Bronchial epithelial cell (primary cell): Measurements from ENCODE around the gene CDC25A. TPM values are rescaled to one million over a fixed set of nuclear protein-coding genes. Genes with fewer than 3 reads are reported as not detected.

Experiments used
- DNase-seq: peaks from one replicate; pipeline ENCODE4 v3.0.0-alpha.2; 2010; ENCODE audit warnings: low read depth
- FAIRE-seq: peaks from 2 replicates; lab custom pipeline; 2011; peaks lifted over from hg19 to GRCh38; lab: Jason Lieb, UNC
- H3K27me3 ChIP-seq: 2 replicates; pipeline ENCODE4 v1.5.1; 2011; ENCODE audit warnings: low read length; ENCODE audit not compliant: control insufficient read depth, insufficient read depth
- H3K36me3 ChIP-seq: 2 replicates; pipeline ENCODE4 v1.5.1; 2011; ENCODE audit warnings: low read length; ENCODE audit not compliant: control insufficient read depth, insufficient read depth
- H3K4me3 ChIP-seq: 2 replicates; pipeline ENCODE4 v1.5.1; 2011; ENCODE audit warnings: mild to moderate bottlenecking, low read depth, low read length, control low read depth
- CTCF ChIP-seq: IDR thresholded peaks from 2 replicates; pipeline ENCODE4 v1.5.1; 2011; ENCODE audit warnings: mild to moderate bottlenecking, moderate library complexity, low read length, control low read depth, inconsistent platforms; ENCODE audit not compliant: insufficient read depth, severe bottlenecking
- total RNA-seq: library from RNA; depleted of rRNA; stranded (reverse); fragments of >200 nt; gene quantifications from 2 replicates; pipeline ENCODE4 v1.2.1, GENCODE V29; 2014

Gene CDC25A
- 1.5 and 2.4 TPM in 2 replicates for total RNA-seq

- H3K4me3 ChIP-seq: peak within 1 kb of the TSS; percentile 88
- DNase-seq (peak; percentile 95), FAIRE-seq (no peak)
- no peak for TF ChIP-seq CTCF
- no peaks in the 10 kb centered on the region for H3K27me3 ChIP-seq
- no peaks in the 10 kb centered on the region for H3K36me3 ChIP-seq
These were observed at the start of gene CDC25A for GRCh38 chr3:48188266-48189201. TSS of gene CDC25A (minus strand) at chr3:48188417. CDS start at chr3:48187947, 470 bp downstream.

GRCh38 chr3:48236531-48236930 is 48.3 kb upstream of the CDC25A start:
- no peaks in the 10 kb centered on the region for H3K36me3 ChIP-seq
- H3K27me3 ChIP-seq: no peaks in the 10 kb centered on the region
- FAIRE-seq (no peak), DNase-seq (no peak)
- no peak for TF ChIP-seq CTCF
- H3K4me3 ChIP-seq: no peak overlapping the region

- H3K4me3 ChIP-seq: no peak overlapping the region
- no peaks in the 10 kb centered on the region for H3K36me3 ChIP-seq
- no peak for DNase-seq
- FAIRE-seq: no peak
- TF ChIP-seq CTCF: no peak
- H3K27me3 ChIP-seq: no peaks in the 10 kb centered on the region
These were observed 45.3 kb upstream of the CDC25A start for GRCh38 chr3:48233542-48233941.

GRCh38 chr3:48232734-48233133 is 44.5 kb upstream of the CDC25A start:
- Histone ChIP-seq H3K4me3 (no peak overlapping the region), H3K27me3 (no peaks in the 10 kb centered on the region), H3K36me3 (no peaks in the 10 kb centered on the region)
- DNase-seq: peak; percentile 53
- no peak for FAIRE-seq
- TF ChIP-seq CTCF: peak; percentile 52

DNA sequence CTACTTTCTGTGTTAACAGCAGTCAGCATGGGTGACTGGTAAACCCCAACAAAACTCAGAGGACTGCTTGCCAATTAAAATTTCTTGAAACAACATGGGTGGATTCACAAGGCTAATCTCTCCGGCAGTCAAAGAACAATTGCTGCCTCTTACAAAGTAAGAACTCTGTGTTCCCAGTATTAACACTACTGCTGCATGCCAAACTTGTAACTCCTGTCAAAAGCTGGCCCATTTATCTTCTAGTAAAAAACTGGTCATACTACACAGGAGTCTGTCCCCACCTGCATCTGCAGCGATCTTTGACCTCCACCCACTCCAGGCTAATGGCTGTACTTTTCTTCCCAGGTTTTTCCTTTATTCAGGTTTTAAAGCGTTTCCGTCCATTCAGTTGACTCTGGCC is 44.0 kb upstream of the CDC25A start:
- DNase-seq: no peak
- no peak for TF ChIP-seq CTCF
- Histone ChIP-seq H3K36me3 (no peaks in the 10 kb centered on the region), H3K27me3 (no peaks in the 10 kb centered on the region), H3K4me3 (no peak overlapping the region)
- no peak for FAIRE-seq
